22Rv1 (cell line): ENCODE data around the gene TMEM179.
"Not testable (repeated sequence)": the region's sequence is repeated elsewhere in the genome, so short reads cannot be mapped to it uniquely, and the experiment has no call there.

ENCODE experiments used
- H3K27ac ChIP-seq: fragments of 450-650 bp; 2 replicates; pipeline ENCODE4 v1.5.1; 2017
- ZFX ChIP-seq: fragments of 450-650 bp; IDR thresholded peaks from 2 replicates; pipeline ENCODE4 v1.6.1; 2017; ENCODE audit warnings: antibody characterized with exemption, borderline replicate concordance
- TF ChIP-seq, protein P1 (sequence below): fragments of 450-650 bp; IDR thresholded peaks from 2 replicates; pipeline ENCODE4 v1.5.1; 2017; ENCODE audit warnings: mild to moderate bottlenecking

Gene TMEM179

DNA sequence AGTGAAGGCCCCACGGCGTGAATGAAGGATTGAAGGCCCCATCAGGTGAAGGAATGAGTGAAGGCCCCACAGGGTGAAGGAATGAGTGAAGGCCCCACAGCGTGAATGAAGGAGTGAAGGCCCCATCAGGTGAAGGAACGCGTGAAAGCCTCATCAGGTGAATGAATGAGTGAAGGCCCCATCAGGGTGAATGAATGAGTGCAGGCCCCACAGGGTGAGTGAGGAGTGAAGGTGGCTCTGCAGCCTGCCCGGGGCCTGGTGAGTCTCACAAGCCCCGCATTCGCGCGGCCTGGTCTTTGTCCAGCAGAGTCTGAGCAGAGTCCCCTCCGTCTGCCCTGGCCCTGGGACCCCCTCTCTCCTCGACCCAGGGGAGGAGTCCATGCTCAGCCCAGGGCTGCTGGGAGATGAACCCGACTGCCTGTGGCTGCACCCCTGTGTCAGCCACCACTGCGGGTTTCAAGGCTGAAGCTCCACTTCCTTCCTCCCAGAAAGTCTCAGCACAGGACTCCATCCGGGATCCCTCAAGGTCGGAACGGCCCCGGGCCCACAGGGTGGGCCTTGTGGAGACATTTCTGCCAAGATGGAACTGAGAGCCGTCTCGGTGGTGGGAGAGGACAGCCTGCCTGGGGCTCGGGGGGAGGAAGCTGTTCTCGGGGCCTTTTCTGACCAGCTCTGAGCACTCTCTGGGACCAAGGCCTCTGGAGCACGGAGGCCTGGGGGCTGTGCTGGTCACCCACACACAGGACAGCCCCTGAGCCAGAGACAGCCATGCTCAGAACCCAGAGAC, 37.4 kb upstream of the TMEM179 start:
- no peak overlapping the region for H3K27ac ChIP-seq
- TF ChIP-seq, protein P1, sequence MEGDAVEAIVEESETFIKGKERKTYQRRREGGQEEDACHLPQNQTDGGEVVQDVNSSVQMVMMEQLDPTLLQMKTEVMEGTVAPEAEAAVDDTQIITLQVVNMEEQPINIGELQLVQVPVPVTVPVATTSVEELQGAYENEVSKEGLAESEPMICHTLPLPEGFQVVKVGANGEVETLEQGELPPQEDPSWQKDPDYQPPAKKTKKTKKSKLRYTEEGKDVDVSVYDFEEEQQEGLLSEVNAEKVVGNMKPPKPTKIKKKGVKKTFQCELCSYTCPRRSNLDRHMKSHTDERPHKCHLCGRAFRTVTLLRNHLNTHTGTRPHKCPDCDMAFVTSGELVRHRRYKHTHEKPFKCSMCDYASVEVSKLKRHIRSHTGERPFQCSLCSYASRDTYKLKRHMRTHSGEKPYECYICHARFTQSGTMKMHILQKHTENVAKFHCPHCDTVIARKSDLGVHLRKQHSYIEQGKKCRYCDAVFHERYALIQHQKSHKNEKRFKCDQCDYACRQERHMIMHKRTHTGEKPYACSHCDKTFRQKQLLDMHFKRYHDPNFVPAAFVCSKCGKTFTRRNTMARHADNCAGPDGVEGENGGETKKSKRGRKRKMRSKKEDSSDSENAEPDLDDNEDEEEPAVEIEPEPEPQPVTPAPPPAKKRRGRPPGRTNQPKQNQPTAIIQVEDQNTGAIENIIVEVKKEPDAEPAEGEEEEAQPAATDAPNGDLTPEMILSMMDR, result no peak
- no peak for TF ChIP-seq ZFX

DNA sequence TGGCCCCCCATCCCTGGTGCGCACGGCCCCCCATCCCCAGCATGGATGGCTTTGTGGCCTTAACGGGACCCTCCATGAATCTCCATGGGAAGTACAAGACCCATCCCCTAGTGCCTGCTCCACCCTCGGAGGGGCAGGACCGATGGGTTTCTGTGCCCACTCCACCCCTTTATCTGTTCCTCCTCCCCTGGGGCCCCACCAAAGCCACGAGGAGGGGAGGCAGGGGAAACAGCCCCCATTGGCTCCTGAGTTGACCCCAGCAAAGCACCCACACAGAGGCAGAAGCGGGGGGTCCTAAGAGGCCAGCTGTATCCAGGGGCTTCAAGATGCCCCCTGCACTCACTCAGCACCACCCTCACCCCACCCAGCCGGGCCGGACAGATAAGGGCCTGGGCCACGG, 36.1 kb upstream of the TMEM179 start:
- TF ChIP-seq, protein P1, result no peak
- no peak for TF ChIP-seq ZFX
- H3K27ac ChIP-seq, result no peak overlapping the region

DNA sequence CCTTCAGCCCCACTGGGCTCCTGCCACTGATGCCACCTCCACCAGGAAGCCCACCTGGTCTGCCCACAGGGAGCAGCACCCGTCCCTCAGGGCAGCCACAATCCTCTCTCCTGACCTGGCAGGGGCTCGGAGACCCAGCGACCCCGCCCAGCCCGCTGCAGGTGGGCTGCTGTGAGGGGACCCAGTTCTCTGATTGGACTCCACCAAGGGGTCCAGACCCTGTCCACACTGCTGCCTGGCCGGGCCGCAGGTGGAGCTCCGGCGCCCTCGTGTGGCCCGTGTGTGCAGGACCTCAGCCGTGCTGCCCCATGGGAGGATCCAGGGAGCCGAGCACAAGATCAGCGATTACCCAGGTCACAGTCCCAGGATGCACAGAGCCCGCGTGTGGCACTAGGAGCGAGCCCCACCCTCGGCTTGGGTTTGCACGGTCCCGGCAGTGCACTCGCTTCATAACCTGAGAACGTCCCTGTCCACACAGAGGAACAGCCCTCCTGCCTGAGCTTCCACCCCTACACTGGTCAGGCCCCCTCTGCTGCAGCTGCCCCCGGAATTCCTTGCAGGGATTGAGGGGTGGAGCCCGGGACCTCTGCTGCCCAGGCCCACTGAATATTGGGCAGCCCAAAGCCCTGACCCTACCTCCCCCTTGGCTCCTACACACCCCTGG, 35.4 kb upstream of the TMEM179 start:
- TF ChIP-seq, protein P1, result peak; percentile 98
- TF ChIP-seq ZFX, result no peak
- H3K27ac ChIP-seq, result no peak overlapping the region

DNA sequence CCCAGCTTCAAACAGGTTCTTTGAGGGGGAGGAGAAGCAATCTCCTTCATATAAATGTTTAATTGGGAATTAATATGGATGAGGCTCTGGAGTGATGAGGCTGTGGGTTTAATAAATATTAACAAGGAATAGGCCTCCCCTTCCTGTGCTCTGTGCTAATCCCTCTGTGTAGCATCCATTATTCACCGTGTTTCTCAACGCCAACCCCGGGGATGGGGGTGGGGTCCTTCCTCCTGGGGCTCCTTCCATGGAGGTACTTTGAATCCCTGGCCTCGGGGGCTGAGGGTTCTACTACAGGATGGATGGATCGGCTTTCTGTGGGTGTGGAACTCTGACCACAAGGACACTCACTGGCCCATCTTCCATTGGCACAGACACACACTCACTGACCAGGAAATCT, 34.9 kb upstream of the TMEM179 start:
- H3K27ac ChIP-seq, result no peak overlapping the region
- TF ChIP-seq ZFX, result no peak
- TF ChIP-seq, protein P1, result no peak

DNA sequence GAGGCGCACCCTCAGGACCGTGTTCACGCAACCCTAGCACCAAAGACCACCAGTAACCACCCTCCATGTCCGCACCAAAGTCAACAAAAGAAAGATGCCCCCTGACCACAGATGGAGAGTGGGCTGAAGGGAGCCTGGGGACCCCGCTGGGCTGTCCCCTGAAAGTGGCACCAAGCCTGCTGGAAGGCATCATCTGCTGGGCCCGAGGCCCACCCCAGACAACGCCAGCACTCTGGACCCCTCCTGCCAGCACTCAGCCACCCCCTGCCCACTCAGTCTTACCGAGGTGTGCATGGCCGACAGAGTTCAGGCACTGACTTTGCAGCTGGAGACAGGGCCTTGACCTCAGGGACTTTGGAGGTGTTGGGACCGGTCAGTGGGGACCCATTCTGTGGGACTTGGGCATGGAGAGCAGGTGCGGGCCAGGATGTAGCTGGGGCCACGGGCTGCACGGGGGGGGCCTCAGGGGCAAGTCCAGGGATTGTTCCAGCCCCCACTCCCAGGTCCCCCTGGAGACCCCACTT, 34.4 kb upstream of the TMEM179 start:
- no peak overlapping the region for H3K27ac ChIP-seq
- TF ChIP-seq ZFX, result no peak
- TF ChIP-seq, protein P1, result no peak

DNA sequence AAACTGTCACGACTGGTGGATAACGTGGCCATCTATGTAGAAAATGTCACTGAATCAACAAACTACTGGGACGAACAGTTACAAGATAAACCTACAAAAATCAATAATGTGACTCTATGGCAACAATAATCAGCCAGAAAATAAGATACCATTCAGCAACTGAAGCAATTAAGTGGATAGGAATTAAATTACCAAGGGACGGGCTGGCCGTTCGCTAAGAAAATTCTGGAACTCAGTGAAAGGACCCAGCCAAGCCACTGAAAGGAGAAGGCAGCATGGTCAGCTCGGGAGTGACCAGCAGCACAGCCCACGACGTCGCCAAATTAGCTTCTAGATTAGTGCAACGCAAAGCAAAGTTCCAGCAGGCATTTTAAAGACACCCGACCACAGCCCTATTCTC, 33.6 kb upstream of the TMEM179 start:
- TF ChIP-seq ZFX, result no peak
- TF ChIP-seq, protein P1, result no peak
- peak overlapping the region; percentile 29; the same call in 1 of the 2 replicates for H3K27ac ChIP-seq

DNA sequence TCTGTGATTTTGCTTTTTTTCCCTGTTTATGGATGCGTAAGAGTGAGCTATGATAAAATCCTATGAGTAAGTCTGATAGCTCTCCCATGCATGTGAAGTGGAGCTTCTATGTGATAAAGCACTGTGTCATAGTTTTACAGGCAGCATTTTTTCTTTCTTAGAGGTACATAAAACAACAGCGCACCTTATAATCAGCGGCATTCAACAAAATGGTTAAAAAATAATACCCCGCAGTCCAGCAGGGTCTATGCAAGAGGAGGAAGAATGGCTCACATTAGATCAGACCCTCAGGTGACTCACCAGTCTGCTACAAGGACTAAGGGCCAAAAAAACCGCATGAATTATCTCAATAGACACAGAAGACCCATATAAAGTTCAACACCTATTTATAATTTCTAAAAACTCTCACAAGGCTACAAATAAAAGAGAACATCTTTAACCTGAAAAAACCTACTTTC, 33.0 kb upstream of the TMEM179 start:
- no peak for TF ChIP-seq ZFX
- TF ChIP-seq, protein P1, result no peak
- H3K27ac ChIP-seq, result peak overlapping the region; percentile 29; the same call in 1 of the 2 replicates

DNA sequence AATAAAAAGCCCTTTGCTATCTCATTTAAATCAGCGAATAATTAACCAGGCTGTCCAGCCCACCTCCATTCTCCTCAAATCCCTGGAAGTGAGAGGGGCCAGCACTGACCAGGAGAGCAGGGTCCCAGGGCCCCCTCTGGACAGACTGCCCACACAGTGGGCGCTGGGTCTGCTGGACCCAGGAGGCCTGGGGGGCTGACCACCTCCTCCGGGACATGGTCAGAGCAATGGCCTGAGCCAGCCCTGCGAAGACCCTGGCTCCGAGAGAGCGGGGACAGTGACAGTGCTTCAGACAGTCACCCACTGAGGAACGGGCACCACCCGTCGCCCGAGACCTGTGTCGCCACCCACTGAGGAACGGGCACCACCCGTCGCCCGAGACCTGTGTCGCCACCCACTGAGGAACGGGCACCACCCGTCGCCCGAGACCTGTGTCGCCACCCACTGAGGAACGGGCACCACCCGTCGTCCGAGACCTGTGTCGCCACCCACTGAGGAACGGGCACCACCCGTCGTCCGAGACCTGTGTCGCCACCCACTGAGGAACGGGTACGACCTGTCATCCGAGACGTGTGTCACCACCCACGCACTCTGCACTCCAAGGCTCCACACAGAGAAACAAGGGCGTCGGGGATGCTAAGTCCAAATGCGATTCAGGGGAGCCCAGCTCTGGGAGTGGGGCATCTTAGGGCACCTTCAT, 32.4 kb upstream of the TMEM179 start:
- H3K27ac ChIP-seq, result not testable (repeated sequence)
